Progenitor cell of endocrine pancreas (in vitro differentiated cells): ENCODE results near the gene KIF3B. TPM values are rescaled to one million over a fixed set of nuclear protein-coding genes. Genes with fewer than 3 reads are reported as not detected.

ENCODE experiments used
- DNase-seq: peaks from one replicate; pipeline ENCODE4 v3.0.0; 2021; ENCODE audit warnings: low spot score; ENCODE audit not compliant: unreplicated experiment
- H3K27ac Mint-ChIP-seq: 2 replicates; pipeline ENCODE4 v1.8.0; 2021; ENCODE audit warnings: mild to moderate bottlenecking, moderate library complexity, mixed read lengths
- H3K27me3 Mint-ChIP-seq: 2 replicates; pipeline ENCODE4 v1.8.0; 2021; ENCODE audit warnings: mixed read lengths
- H3K36me3 Mint-ChIP-seq: 2 replicates; pipeline ENCODE4 v1.8.0; 2022; ENCODE audit warnings: mixed read lengths; ENCODE audit not compliant: insufficient read depth
- H3K4me1 Mint-ChIP-seq: 2 replicates; pipeline ENCODE4 v1.8.0; 2021; ENCODE audit warnings: low read depth, mixed read lengths
- H3K4me3 Mint-ChIP-seq: 2 replicates; pipeline ENCODE4 v1.8.0; 2021; ENCODE audit warnings: low read depth, mild to moderate bottlenecking, moderate library complexity, mixed read lengths
- H3K9me3 Mint-ChIP-seq: 2 replicates; pipeline ENCODE4 v1.8.0; 2021; ENCODE audit warnings: low read depth, mixed read lengths
- CTCF ChIP-seq: fragments of 200-600 bp; sonication (generic); IDR thresholded peaks from one replicate; pipeline ENCODE4 v1.5.0; 2021; ENCODE audit warnings: antibody characterized with exemption, mild to moderate bottlenecking; ENCODE audit not compliant: unreplicated experiment
- total RNA-seq: library from RNA; stranded (reverse); gene quantifications from 2 replicates; pipeline ENCODE4 v1.2.1, GENCODE V29; 2021

Gene KIF3B
- total RNA-seq, 1 donor from 2014 or later: 61.6 TPM

GRCh38 chr20:32236048-32236533 lies 41.4 kb upstream of the KIF3B start:
- Mint-ChIP-seq H3K9me3 (no peaks in the 10 kb centered on the region), H3K4me1 (peaks cover 15% of the 10 kb centered on the region), H3K27me3 (no peaks in the 10 kb centered on the region), H3K36me3 (peaks cover 28% of the 10 kb centered on the region), H3K4me3 (no peak overlapping the region), H3K27ac (no peak overlapping the region)
- DNase-seq: no peak
- TF ChIP-seq CTCF: no peak

GRCh38 chr20:32236819-32237218 lies 40.6 kb upstream of the KIF3B start:
- no peaks in the 10 kb centered on the region for H3K27me3 Mint-ChIP-seq
- peaks cover 15% of the 10 kb centered on the region for H3K4me1 Mint-ChIP-seq
- no peak overlapping the region for H3K27ac Mint-ChIP-seq
- TF ChIP-seq CTCF: no peak
- no peak for DNase-seq
- peaks cover 21% of the 10 kb centered on the region for H3K36me3 Mint-ChIP-seq
- H3K4me3 Mint-ChIP-seq: no peak overlapping the region
- H3K9me3 Mint-ChIP-seq: no peaks in the 10 kb centered on the region

- peaks cover 19% of the 10 kb centered on the region for H3K36me3 Mint-ChIP-seq
- H3K4me1 Mint-ChIP-seq: peaks cover 15% of the 10 kb centered on the region
- no peaks in the 10 kb centered on the region for H3K27me3 Mint-ChIP-seq
- no peak for TF ChIP-seq CTCF
- H3K9me3 Mint-ChIP-seq: no peaks in the 10 kb centered on the region
- no peak overlapping the region for H3K27ac Mint-ChIP-seq
- no peak for DNase-seq
- H3K4me3 Mint-ChIP-seq: no peak overlapping the region
Observed at GRCh38 chr20:32237419-32237818, 40.0 kb upstream of the KIF3B start.

GRCh38 chr20:32238483-32239425 lies 38.7 kb upstream of the KIF3B start:
- peaks cover 12% of the 10 kb centered on the region for H3K36me3 Mint-ChIP-seq
- no peaks in the 10 kb centered on the region for H3K9me3 Mint-ChIP-seq
- no peaks in the 10 kb centered on the region for H3K27me3 Mint-ChIP-seq
- no peak for TF ChIP-seq CTCF
- peaks cover 15% of the 10 kb centered on the region for H3K4me1 Mint-ChIP-seq
- H3K4me3 Mint-ChIP-seq: no peak overlapping the region
- DNase-seq: no peak
- H3K27ac Mint-ChIP-seq: peak overlapping the region; percentile 57

GRCh38 chr20:32240205-32240604 lies 37.2 kb upstream of the KIF3B start:
- Mint-ChIP-seq H3K9me3 (no peaks in the 10 kb centered on the region), H3K27me3 (no peaks in the 10 kb centered on the region)
- peak; percentile 18 for DNase-seq

More at GRCh38 chr20:32240205-32240604, 37.2 kb upstream of the KIF3B start:
- Mint-ChIP-seq H3K36me3 (peaks cover 5% of the 10 kb centered on the region), H3K4me1 (peaks cover 15% of the 10 kb centered on the region), H3K27ac (peak overlapping the region; percentile 88), H3K4me3 (no peak overlapping the region)
- TF ChIP-seq CTCF: peak; percentile 60
